Upper lobe of left lung (tissue), 6 donors: Measurements from ENCODE around the gene NT5DC1. TPM values are rescaled to one million over a fixed set of nuclear protein-coding genes. Genes with fewer than 3 reads are reported as not detected.

ENCODE experiments used
- ATAC-seq, 2 donors: fragments of 200-7000 bp; cut with Tn5 transposase; one replicate each; pipeline ENCODE4 v1.9.1; 2022; ENCODE audit warnings: mild to moderate bottlenecking in 2 of 2, moderate library complexity in 2 of 2; ENCODE audit not compliant: low FRiP score in 2 of 2
- DNase-seq, 2 donors: peaks; one replicate each; pipeline ENCODE4 v3.0.0-alpha.2; 2019 to 2020
- H3K27ac ChIP-seq, 4 donors: fragments of 200-600 bp; sonication (generic); one replicate each; pipeline ENCODE4 v1.5.1; 2016 to 2019
- H3K27me3 ChIP-seq, 4 donors: fragments of 200-600 bp; sonication (generic); one replicate each; pipeline ENCODE4 v1.5.1; 2017 to 2019
- H3K36me3 ChIP-seq, 4 donors: fragments of 200-600 bp; sonication (generic); one replicate each; pipeline ENCODE4 v1.5.1; 2016 to 2019
- H3K4me1 ChIP-seq, 4 donors: fragments of 200-600 bp; sonication (generic); one replicate each; pipeline ENCODE4 v1.5.1; 2018 to 2019
- H3K4me3 ChIP-seq, 4 donors: fragments of 200-600 bp; sonication (generic); one replicate each; pipeline ENCODE4 v1.5.1; 2017 to 2019; ENCODE audit warnings: mild to moderate bottlenecking in 2 of 4, moderate library complexity in 1 of 4
- H3K9me3 ChIP-seq, 4 donors: fragments of 200-600 bp; sonication (generic); one replicate each; pipeline ENCODE4 v1.5.1; 2018 to 2019
- CTCF ChIP-seq, 6 experiments: fragments of 450-650 bp in 4 of 6; fragments of 200-600 bp in 2 of 6; sonication (generic) in 2 of 6; IDR thresholded peaks; one replicate each; pipeline ENCODE4 v1.5.1; 2016 to 2019; ENCODE audit warnings: antibody characterized with exemption in 6 of 6
- EP300 ChIP-seq, 4 donors: sonication (generic); formaldehyde crosslinking; IDR thresholded peaks; one replicate each; pipeline ENCODE4 v1.5.1; 2017; ENCODE audit warnings: antibody characterized with exemption in 4 of 4, control low read depth in 2 of 4
- POLR2A ChIP-seq, 4 donors: fragments of 450-650 bp; IDR thresholded peaks; one replicate each; pipeline ENCODE4 v1.5.1; 2016 to 2017; ENCODE audit warnings: antibody characterized with exemption in 4 of 4, mild to moderate bottlenecking in 2 of 4
- POLR2AphosphoS5 ChIP-seq, 2 donors: sonication (generic); formaldehyde crosslinking; IDR thresholded peaks; one replicate each; pipeline ENCODE4 v1.5.1; 2017; ENCODE audit warnings: antibody characterized with exemption in 2 of 2
- WGBS, 2 donors: methylation state at CpG; one replicate each; pipeline ENCODE4 v1.1.5; 2017 to 2018; 5-methylcytosine and 5-hydroxymethylcytosine counted together
- total RNA-seq, 6 donors: library from RNA; depleted of rRNA in 4 of 6; stranded (reverse); fragments of >200 nt in 4 of 6; gene quantifications; one replicate each; pipeline versions ENCODE4 v1.1.0 to v1.2.1, GENCODE V29; 2016 to 2021
- donor health status: DM: no; HTN: no; CAD: no; lungs with moderate emphysema.
- donor health status: DM: no; HTN: yes; CAD: no; lungs with severe emphysema.

NT5DC1 gene
- total RNA-seq, 6 donors from 2014 or later = 5.4 to 55.6 (median 28.8) TPM

GRCh38 chr6:116152620-116153019 is 52.0 kb downstream of the NT5DC1 start:
- H3K9me3 ChIP-seq = no peaks in the 10 kb centered on the region
- H3K27me3 ChIP-seq = no peaks in the 10 kb centered on the region
- no peak for DNase-seq
- no peaks in the 10 kb centered on the region for H3K36me3 ChIP-seq
- H3K4me3 ChIP-seq = no peak overlapping the region
- H3K4me1 ChIP-seq = no peaks in the 10 kb centered on the region
- no peak for TF ChIP-seq CTCF (IDR thresholded peaks at IDR 0.05)
- no peak for TF ChIP-seq POLR2AphosphoS5 (IDR thresholded peaks at IDR 0.05)
- no peak for TF ChIP-seq EP300 (IDR thresholded peaks at IDR 0.05)
- TF ChIP-seq POLR2A (IDR thresholded peaks at IDR 0.05) = no peak
- ATAC-seq = no peak
- no peak overlapping the region for H3K27ac ChIP-seq
- 93 to 97% methylated on average over 1 of the region's 1 CpG for WGBS, 2 donors

DNA sequence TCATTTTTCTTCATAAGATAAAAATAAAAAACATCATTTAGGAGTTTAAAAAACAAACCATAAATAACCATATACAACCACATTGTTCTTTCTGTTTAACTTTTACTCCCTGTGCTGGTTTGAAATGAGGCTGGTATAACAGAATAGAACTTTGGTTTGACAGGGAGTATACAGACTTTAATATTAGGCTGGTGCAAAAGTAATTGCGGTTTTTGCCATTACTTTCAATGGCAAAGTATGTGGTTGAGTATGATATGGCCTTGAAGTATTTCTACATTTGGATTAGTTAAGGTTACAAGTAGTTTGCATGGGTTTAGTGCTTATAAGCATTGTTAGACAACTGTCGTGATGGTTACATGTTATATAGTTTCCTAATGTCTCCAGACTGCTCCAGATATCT is 54.2 kb downstream of the NT5DC1 start:
- Histone ChIP-seq H3K4me1 (no peaks in the 10 kb centered on the region), H3K27me3 (no peaks in the 10 kb centered on the region), H3K4me3 (no peak overlapping the region), H3K9me3 (no peaks in the 10 kb centered on the region), H3K36me3 (no peaks in the 10 kb centered on the region), H3K27ac (no peak overlapping the region)
- TF ChIP-seq POLR2AphosphoS5 (IDR thresholded peaks at IDR 0.05) (no peak), CTCF (IDR thresholded peaks at IDR 0.05) (no peak), EP300 (IDR thresholded peaks at IDR 0.05) (no peak), POLR2A (IDR thresholded peaks at IDR 0.05) (no peak)
- DNase-seq = no peak
- 95 to 96% methylated on average over 2 of the region's 2 CpGs for WGBS, 2 donors
- no peak for ATAC-seq

GRCh38 chr6:116156405-116157326 is 56.0 kb downstream of the NT5DC1 start:
- no peak overlapping the region for H3K27ac ChIP-seq
- H3K4me1 ChIP-seq = no peaks in the 10 kb centered on the region
- DNase-seq = no peak
- TF ChIP-seq POLR2AphosphoS5 (IDR thresholded peaks at IDR 0.05) = no peak
- no peak for TF ChIP-seq EP300 (IDR thresholded peaks at IDR 0.05)
- no peak for TF ChIP-seq POLR2A (IDR thresholded peaks at IDR 0.05)
- no peak for TF ChIP-seq CTCF (IDR thresholded peaks at IDR 0.05)
- ATAC-seq = no peak
- H3K9me3 ChIP-seq = no peaks in the 10 kb centered on the region
- H3K27me3 ChIP-seq = no peaks in the 10 kb centered on the region
- no peaks in the 10 kb centered on the region for H3K36me3 ChIP-seq
- 72 to 87% methylated on average over 7 of the region's 7 CpGs for WGBS, 2 donors
- H3K4me3 ChIP-seq = no peak overlapping the region

GRCh38 chr6:116157391-116157790 is 56.7 kb downstream of the NT5DC1 start:
- Histone ChIP-seq H3K4me1 (no peaks in the 10 kb centered on the region), H3K27ac (no peak overlapping the region), H3K4me3 (no peak overlapping the region), H3K27me3 (no peaks in the 10 kb centered on the region), H3K9me3 (no peaks in the 10 kb centered on the region), H3K36me3 (no peaks in the 10 kb centered on the region)
- no peak for TF ChIP-seq POLR2A (IDR thresholded peaks at IDR 0.05)
- TF ChIP-seq POLR2AphosphoS5 (IDR thresholded peaks at IDR 0.05) = no peak
- TF ChIP-seq CTCF (IDR thresholded peaks at IDR 0.05) = no peak
- no peak for TF ChIP-seq EP300 (IDR thresholded peaks at IDR 0.05)
- DNase-seq (no peak), ATAC-seq (no peak)
- WGBS, 2 donors = 86 to 100% methylated on average over 1 of the region's 1 CpG

GRCh38 chr6:116158641-116159040 is 58.0 kb downstream of the NT5DC1 start:
- H3K9me3 ChIP-seq = no peaks in the 10 kb centered on the region
- DNase-seq = no peak
- no peaks in the 10 kb centered on the region for H3K27me3 ChIP-seq
- no peak overlapping the region for H3K27ac ChIP-seq
- TF ChIP-seq EP300 (IDR thresholded peaks at IDR 0.05) (no peak), CTCF (IDR thresholded peaks at IDR 0.05) (no peak), POLR2A (IDR thresholded peaks at IDR 0.05) (no peak), POLR2AphosphoS5 (IDR thresholded peaks at IDR 0.05) (no peak)
- 53 to 69% methylated on average over 3 of the region's 3 CpGs for WGBS, 2 donors
- no peak overlapping the region for H3K4me3 ChIP-seq
- no peaks in the 10 kb centered on the region for H3K4me1 ChIP-seq
- H3K36me3 ChIP-seq = no peaks in the 10 kb centered on the region
- ATAC-seq = no peak
